Loucy (cell line): ENCODE data around the gene NBAS.

Source experiments
- H2AFZ ChIP-seq: fragments of 200-600 bp; sonication (generic); 2 replicates; pipeline ENCODE4 v1.6.0; 2016; ENCODE audit warnings: antibody characterized with exemption, mild to moderate bottlenecking, low read length, moderate library complexity
- H3F3A ChIP-seq: fragments of 200-600 bp; 2 replicates; pipeline ENCODE4 v1.6.0; 2016; ENCODE audit warnings: antibody characterized with exemption, low read depth, mild to moderate bottlenecking
- H3K27me3 ChIP-seq: fragments of 200-600 bp; sonication (generic); 2 replicates; pipeline ENCODE4 v1.6.1; 2014; ENCODE audit warnings: low read length, mild to moderate bottlenecking; ENCODE audit not compliant: insufficient read depth, poor library complexity, severe bottlenecking
- H3K36me3 ChIP-seq: fragments of 200-600 bp; sonication (generic); 2 replicates; pipeline ENCODE4 v1.6.1; 2016; ENCODE audit warnings: low read length; ENCODE audit not compliant: insufficient read depth
- H3K4me1 ChIP-seq: fragments of 200-600 bp; sonication (generic); 2 replicates; pipeline ENCODE4 v1.5.1; 2014; ENCODE audit warnings: low read length, mild to moderate bottlenecking; ENCODE audit not compliant: insufficient read depth, poor library complexity, severe bottlenecking
- H3K4me2 ChIP-seq: fragments of 200-600 bp; sonication (generic); 2 replicates; pipeline ENCODE4 v1.6.0; 2014; ENCODE audit warnings: antibody characterized with exemption, low read length, low read depth, mild to moderate bottlenecking; ENCODE audit not compliant: poor library complexity, severe bottlenecking
- H3K4me3 ChIP-seq: fragments of 200-600 bp; sonication (generic); 2 replicates; pipeline ENCODE4 v1.5.1; 2014; ENCODE audit warnings: low read length, mild to moderate bottlenecking, mixed read lengths; ENCODE audit not compliant: poor library complexity, severe bottlenecking
- H3K79me2 ChIP-seq: fragments of 200-600 bp; sonication (generic); 2 replicates; pipeline ENCODE4 v1.6.1; 2014; ENCODE audit warnings: low read length; ENCODE audit not compliant: insufficient read depth
- H3K9ac ChIP-seq: fragments of 200-600 bp; sonication (generic); 2 replicates; pipeline ENCODE4 v1.6.0; 2014; ENCODE audit warnings: mild to moderate bottlenecking, low read depth, low read length, moderate library complexity; ENCODE audit not compliant: poor library complexity, severe bottlenecking
- H3K9me2 ChIP-seq: fragments of 200-600 bp; sonication (generic); replicated peaks from 2 replicates; pipeline ENCODE4 v1.6.1; 2016; ENCODE audit warnings: low read depth, low read length, mixed read lengths
- H3K9me3 ChIP-seq: fragments of 200-600 bp; sonication (generic); 2 replicates; pipeline ENCODE4 v1.6.1; 2014; ENCODE audit warnings: mild to moderate bottlenecking, antibody characterized with exemption, low read length, low read depth; ENCODE audit not compliant: insufficient read depth
- H4K20me1 ChIP-seq: fragments of 200-600 bp; sonication (generic); 2 replicates; pipeline ENCODE4 v1.6.0; 2014; ENCODE audit warnings: antibody characterized with exemption, low read length, mild to moderate bottlenecking; ENCODE audit not compliant: insufficient read depth, poor library complexity, severe bottlenecking
- CTCF ChIP-seq: fragments of 200-600 bp; sonication (generic); conservative IDR thresholded peaks from 2 replicates; pipeline ENCODE4 v1.5.1; 2014; ENCODE audit warnings: mild to moderate bottlenecking, antibody characterized with exemption, low read length
- EZH2phosphoT487 ChIP-seq: fragments of 200-600 bp; IDR thresholded peaks from 2 replicates; pipeline ENCODE4 v1.6.1; 2018; ENCODE audit warnings: antibody characterized with exemption, mild to moderate bottlenecking, moderate library complexity, borderline replicate concordance

Gene NBAS

GRCh38 chr2:15531095-15531854, 29.9 kb downstream of the NBAS start:
- Histone ChIP-seq H3K9me2 (no peaks in the 10 kb centered on the region), H3K27me3 (no peaks in the 10 kb centered on the region), H3K4me1 (no peaks in the 10 kb centered on the region), H3K9me3 (no peaks in the 10 kb centered on the region), H2AFZ (no peak overlapping the region), H3K79me2 (peaks cover 9% of the 10 kb centered on the region; the same call in 1 of the 2 replicates), H3K9ac (no peak overlapping the region), H3K4me2 (no peak overlapping the region), H3F3A (no peaks in the 10 kb centered on the region), H3K36me3 (peaks cover 75% of the 10 kb centered on the region; the same call in 1 of the 2 replicates), H3K4me3 (no peak overlapping the region), H4K20me1 (peaks cover 3% of the 10 kb centered on the region)
- TF ChIP-seq EZH2phosphoT487 (no peak), CTCF (no peak)

GRCh38 chr2:15527074-15527739, 33.9 kb downstream of the NBAS start:
- Histone ChIP-seq H3F3A (no peaks in the 10 kb centered on the region), H3K9ac (no peak overlapping the region), H3K36me3 (peaks cover 78% of the 10 kb centered on the region), H4K20me1 (no peaks in the 10 kb centered on the region), H3K4me2 (no peak overlapping the region), H2AFZ (no peak overlapping the region), H3K4me3 (no peak overlapping the region), H3K79me2 (peaks cover 6% of the 10 kb centered on the region; the same call in 1 of the 2 replicates), H3K27me3 (no peaks in the 10 kb centered on the region), H3K9me3 (no peaks in the 10 kb centered on the region), H3K9me2 (no peaks in the 10 kb centered on the region), H3K4me1 (peaks cover under 1% of the 10 kb centered on the region)
- peak; percentile 34 for TF ChIP-seq CTCF
- TF ChIP-seq EZH2phosphoT487: no peak

- no peaks in the 10 kb centered on the region for H4K20me1 ChIP-seq
- H3K4me2 ChIP-seq: no peak overlapping the region
- peaks cover 60% of the 10 kb centered on the region for H3K36me3 ChIP-seq
- H3K27me3 ChIP-seq: no peaks in the 10 kb centered on the region
- H3K79me2 ChIP-seq: no peaks in the 10 kb centered on the region
- no peaks in the 10 kb centered on the region for H3F3A ChIP-seq
- no peak overlapping the region for H3K9ac ChIP-seq
- H3K4me1 ChIP-seq: peaks cover 4% of the 10 kb centered on the region
- TF ChIP-seq EZH2phosphoT487: no peak
- TF ChIP-seq CTCF: no peak
- H2AFZ ChIP-seq: no peak overlapping the region
- no peaks in the 10 kb centered on the region for H3K9me3 ChIP-seq
- H3K9me2 ChIP-seq: no peaks in the 10 kb centered on the region
- no peak overlapping the region for H3K4me3 ChIP-seq
Observed at GRCh38 chr2:15521641-15522181, 39.4 kb downstream of the NBAS start.
